ENCODE data around the gene BTBD2.
"Not testable (repeated sequence)": the region's sequence is repeated elsewhere in the genome, so short reads cannot be mapped to it uniquely, and the experiment has no call there.

Gene BTBD2

DNA sequence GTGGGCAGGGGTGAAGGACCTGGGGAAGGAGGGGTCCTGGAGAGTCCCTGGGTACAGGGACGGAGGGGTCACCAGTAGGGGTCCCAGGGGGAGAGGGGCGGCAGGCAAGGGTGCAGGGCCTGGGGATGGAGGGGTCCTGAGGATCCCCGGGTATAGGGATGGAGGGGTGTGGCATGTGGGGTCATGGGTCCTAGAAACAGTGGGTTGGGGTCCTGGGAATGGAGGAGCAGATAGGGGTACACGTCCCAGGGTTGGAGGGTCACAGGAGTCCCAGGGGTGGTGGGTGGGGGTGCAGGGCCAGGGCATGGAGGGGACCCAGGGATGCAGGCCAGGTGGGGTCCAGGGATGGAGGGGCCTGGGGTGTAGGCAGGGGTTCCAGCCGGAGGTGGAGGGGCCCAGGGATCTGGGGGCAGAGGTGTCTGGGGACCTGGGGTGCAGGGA is 1.4 kb downstream of the BTBD2 start:
- no peak for DNase-seq (ENCODE audit: low read depth)

- DNase-seq (ENCODE audit: low read depth) = no peak
These were observed 1.9 kb downstream of the BTBD2 start for GRCh38 chr19:2013683-2013961.

DNA sequence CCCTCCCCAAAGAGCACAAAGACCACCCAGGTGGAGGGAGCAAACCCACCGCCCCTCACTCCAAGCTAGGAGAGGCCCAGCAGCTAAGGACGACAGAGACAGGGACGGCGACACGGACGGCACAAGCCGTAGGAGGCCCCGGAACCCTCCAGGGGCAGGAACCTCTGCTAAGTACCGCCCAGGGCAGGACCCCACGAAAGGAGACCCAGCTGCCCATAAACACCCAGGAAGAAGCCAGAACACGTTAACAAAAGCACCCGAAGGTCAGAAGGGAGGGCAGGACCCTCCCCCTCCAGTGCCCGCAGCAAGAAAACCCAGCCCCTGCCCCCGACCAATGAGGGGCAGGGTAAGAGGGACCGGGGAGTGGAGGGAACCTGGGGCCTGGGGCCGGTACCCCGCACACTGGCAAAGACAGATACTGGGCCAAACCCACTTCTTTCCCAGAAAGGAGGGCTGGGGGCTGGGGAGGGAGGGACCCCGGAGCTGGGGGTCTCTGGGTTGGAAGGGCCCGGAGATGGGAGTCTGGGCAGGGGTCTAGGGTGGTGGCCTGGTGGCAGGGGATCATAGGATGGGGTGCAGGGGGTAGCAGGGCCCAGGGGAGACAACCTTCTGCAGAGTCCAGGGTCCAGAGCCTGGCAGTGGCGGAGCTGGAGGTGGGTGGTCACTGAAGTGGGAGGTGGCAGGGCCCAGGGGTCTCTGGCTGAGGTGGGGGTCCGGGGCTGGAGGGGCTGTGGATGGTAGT is 2.4 kb downstream of the BTBD2 start:
- no peak for DNase-seq (ENCODE audit: low read depth)

GRCh38 chr19:2011169-2011568 is 4.3 kb downstream of the BTBD2 start:
- DNase-seq (ENCODE audit: low read depth) = no peak

- no peak for DNase-seq (ENCODE audit: low read depth)
These were observed 5.3 kb downstream of the BTBD2 start for GRCh38 chr19:2010135-2010668.

DNA sequence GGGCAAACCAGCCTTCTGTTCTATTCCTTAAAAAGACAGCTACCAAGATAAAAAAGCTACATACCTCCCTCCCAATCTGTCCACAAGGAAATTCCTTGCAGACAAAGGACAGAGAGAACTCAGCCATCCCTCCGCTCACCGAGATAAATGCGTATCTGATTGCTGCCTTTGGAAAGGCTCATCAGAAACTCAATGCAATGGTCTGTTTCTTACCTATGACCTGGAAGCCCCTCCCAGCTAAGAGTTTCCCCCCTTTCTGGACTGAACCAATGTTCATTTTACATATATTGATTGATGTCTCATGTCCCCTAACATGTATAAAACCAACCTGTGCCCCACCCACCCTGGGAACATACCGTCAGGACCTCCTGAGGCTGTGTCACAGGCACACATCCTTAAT is 11.6 kb downstream of the BTBD2 start:
- DNase-seq (ENCODE audit: low read depth) = no peak

GRCh38 chr19:1999856-2000515 is 15.5 kb downstream of the BTBD2 start:
- no peak for DNase-seq (ENCODE audit: low read depth)

- DNase-seq (ENCODE audit: low read depth) = no peak
These were observed 16.5 kb downstream of the BTBD2 start for GRCh38 chr19:1998712-1999708.

- no peak for DNase-seq (ENCODE audit: low read depth)
These were observed 17.9 kb downstream of the BTBD2 start for GRCh38 chr19:1997353-1998233.

- peak; percentile 40 for DNase-seq (ENCODE audit: low read depth)
These were observed 22.7 kb downstream of the BTBD2 start for GRCh38 chr19:1992759-1993260.

DNA sequence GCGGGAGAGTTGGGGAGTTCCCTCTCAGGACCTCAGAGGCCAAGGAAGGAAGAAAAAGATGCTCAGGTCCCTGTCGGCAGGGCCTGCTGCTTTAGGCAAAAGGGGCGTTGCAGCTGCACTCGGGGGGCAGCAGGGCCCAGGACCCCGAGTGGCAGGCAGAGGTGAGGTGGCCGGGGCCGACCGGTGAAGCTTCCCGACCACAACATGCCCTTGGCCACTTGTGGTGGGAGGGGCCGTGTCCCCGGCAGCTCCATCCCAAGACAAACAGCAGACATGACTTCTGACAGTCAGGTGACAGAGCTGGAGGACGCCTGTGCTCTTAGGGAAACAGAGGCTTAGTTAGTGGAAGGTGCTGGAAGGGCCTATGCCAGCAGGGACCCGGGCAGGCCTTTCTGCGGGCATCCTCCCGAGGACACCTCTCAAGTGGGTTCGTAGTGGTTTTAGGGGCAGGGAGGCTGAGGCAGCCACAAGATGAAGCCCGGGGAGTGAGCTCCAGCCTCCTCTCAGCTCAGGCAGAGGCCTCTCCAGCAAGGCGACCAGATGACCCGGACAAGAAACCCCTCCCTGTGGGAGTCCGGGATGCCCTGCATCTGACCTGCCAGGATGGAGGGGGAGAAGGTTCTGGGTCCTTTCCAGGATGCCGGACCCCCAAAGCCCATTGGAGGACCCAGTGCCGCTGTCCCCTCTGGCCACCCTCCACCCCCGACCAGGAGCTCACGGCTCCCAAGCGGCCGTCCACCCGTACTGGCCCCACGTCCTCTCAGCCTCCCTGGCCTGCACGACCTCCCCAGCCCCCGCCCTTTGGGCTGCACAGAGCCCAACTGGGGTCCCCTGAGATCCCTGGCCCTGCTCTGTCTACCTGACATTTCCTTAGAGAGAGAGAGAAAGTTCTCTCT is 24.2 kb downstream of the BTBD2 start:
- DNase-seq (ENCODE audit: low read depth) = no peak

GRCh38 chr19:1990230-1991017 is 25.1 kb downstream of the BTBD2 start:
- no peak for DNase-seq (ENCODE audit: low read depth)

DNA sequence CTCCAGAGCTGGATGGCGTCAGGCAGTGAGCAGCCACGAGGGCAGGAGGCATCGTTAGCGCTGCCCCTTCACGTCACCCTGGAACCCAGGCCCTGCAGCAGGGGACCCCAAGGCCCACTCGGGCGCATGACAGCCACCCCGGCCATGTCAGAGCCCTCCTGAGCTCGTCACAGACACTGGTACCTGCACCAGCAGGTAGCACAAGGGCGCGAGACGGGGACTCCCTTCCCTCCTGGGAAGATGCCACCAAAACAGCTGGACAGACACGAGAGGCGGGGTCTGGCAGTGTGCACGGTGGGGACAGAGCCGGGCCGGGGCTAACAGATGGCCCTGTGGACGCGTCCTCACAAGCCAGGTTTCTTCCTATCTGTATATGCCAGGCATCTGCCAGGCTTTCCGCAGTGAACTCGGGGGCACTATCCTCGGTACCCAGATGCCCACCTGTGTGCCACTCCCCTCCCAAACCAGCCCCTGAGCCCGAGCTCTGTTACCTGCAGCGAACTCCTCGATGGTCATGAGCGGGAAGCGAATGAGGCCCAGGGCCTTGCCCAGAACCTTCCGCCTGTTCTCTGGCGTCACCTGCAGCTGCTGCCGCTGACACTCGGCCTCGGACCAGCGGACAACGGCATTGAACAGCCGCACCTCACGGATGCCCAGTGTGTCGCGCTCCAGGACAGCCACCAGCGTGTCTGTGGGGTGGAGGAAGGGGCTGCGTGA is 25.8 kb downstream of the BTBD2 start:
- DNase-seq (ENCODE audit: low read depth) = no peak

DNA sequence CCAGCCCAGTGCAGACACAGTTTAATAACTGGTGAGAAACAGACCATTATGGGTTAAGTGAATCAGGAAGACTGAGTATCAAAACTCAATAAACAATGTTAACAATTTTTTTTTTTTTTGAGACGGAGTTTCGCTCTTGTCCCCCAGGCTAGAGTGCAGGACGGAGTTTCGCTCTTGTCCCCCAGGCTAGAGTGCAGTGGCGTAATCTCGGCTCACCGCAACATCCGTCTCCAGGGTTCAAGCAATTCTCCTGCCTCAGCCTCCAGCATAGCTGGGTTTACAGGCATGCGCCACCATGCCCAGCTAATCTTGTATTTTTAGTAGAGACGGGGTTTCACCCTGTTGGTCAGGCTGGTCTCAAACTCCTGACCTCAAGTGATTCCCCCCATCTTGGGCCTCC is 27.1 kb downstream of the BTBD2 start:
- DNase-seq (ENCODE audit: low read depth) = not testable (repeated sequence)

- no peak for DNase-seq (ENCODE audit: low read depth)
These were observed 28.0 kb downstream of the BTBD2 start for GRCh38 chr19:1987197-1988187.

DNA sequence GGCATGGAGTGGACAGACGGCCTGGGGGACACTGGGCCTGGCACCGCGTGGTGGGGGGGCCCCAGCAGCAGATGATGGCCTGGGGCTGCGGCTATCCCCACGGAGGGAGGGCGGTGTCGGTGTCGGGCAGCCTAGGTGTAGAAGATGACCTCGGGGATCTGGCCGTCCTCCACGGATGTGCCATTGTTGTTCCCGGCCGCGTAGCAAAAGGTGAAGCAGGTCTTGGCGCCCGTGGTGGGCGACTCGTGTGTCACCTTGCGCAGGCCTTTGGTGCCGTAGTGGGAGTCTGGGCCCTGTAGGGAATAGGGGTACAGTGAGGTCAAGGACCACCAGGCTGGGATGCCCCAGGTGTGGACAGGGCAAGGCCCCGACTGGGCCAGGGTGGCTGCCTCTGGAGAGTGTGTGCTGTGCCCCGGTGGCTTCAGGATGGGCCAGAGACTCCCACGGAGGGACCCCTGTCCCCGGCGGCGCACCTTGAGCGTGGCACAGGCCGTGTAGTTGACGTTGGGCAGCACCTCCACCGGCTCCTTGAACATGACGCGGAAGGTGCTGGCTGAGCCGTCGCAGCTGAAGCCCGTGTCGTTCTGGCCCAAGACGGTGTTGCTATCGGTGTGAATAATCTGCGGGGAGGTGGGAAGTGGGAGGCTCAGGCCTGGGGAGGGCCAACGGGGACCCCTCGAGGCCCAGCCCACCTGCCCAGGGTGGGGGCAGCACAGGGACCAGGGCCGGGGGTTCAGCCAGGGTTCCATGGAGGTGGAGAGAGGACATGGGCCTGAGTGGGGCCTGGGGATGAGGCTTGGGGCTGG is 29.0 kb downstream of the BTBD2 start:
- no peak for DNase-seq (ENCODE audit: low read depth)
